Ectodermal cell (in vitro differentiated cells): ENCODE measurements around the gene ZMYM4.

Source experiments
- H3K27ac ChIP-seq: 2 replicates; pipeline ENCODE4 v1.7.0; 2013; ENCODE audit warnings: mild to moderate bottlenecking, low read depth, low read length; ENCODE audit not compliant: insufficient read depth, poor library complexity, severe bottlenecking
- H3K27me3 ChIP-seq: 2 replicates; pipeline ENCODE4 v1.7.0; 2013; ENCODE audit warnings: mild to moderate bottlenecking, low read length; ENCODE audit not compliant: insufficient read depth, control insufficient read depth, poor library complexity, severe bottlenecking
- H3K36me3 ChIP-seq: one replicate; pipeline ENCODE4 v1.7.0; 2013; ENCODE audit warnings: low read length; ENCODE audit not compliant: control insufficient read depth, insufficient read depth
- H3K4me1 ChIP-seq: one replicate; pipeline ENCODE4 v1.7.0; 2013; ENCODE audit warnings: low read length; ENCODE audit not compliant: control insufficient read depth, insufficient read depth
- H3K4me3 ChIP-seq: 2 replicates; pipeline ENCODE4 v1.7.0; 2013; ENCODE audit warnings: low read depth, low read length, control low read depth; ENCODE audit not compliant: insufficient read depth
- H3K9me3 ChIP-seq: 2 replicates; pipeline ENCODE4 v1.7.0; 2013; ENCODE audit warnings: mild to moderate bottlenecking, low read length, moderate library complexity; ENCODE audit not compliant: control insufficient read depth
- WGBS, 2 experiments: methylation state at CpG; one replicate each; pipeline ENCODE4 v1.1.7; 2013; ENCODE audit warnings: missing lambda C conversion rate in 2 of 2; 5-methylcytosine and 5-hydroxymethylcytosine counted together

ZMYM4 gene

GRCh38 chr1:35386959-35387358, 118.5 kb downstream of the ZMYM4 start:
- Histone ChIP-seq H3K4me3 (no peak overlapping the region), H3K4me1 (no peaks in the 10 kb centered on the region), H3K27ac (no peak overlapping the region), H3K36me3 (peaks cover 25% of the 10 kb centered on the region), H3K9me3 (no peaks in the 10 kb centered on the region), H3K27me3 (no peaks in the 10 kb centered on the region)
- WGBS, 2 experiments = 93 to 97% methylated on average over 5 to 6 of the region's 6 CpGs

GRCh38 chr1:35390600-35391494, 122.3 kb downstream of the ZMYM4 start:
- no peak overlapping the region for H3K27ac ChIP-seq
- 40 to 50% methylated on average over 10 of the region's 10 CpGs for WGBS, 2 experiments
- no peaks in the 10 kb centered on the region for H3K9me3 ChIP-seq
- no peak overlapping the region for H3K4me3 ChIP-seq
- no peaks in the 10 kb centered on the region for H3K4me1 ChIP-seq
- peaks cover 43% of the 10 kb centered on the region for H3K36me3 ChIP-seq
- no peaks in the 10 kb centered on the region for H3K27me3 ChIP-seq

DNA sequence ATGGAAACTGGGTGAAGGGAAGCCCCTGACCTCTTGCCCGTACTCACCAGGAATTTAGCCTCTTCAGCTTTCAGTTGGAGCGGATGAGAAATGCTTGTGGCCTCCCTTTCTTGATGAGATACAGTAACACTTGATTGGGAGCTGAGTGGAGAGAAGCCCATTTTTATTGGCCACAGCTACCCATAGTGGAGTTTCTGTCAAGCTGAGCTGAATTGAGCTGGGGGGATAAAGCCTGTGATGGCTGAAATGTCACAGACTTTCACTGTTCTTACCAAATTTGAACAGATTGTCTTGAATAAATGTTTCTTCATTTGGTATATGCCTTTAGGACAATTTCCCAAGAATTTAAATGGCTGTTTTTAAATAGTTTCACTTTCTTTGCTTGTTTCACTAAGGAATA, 125.9 kb downstream of the ZMYM4 start:
- no peaks in the 10 kb centered on the region for H3K4me1 ChIP-seq
- H3K4me3 ChIP-seq = no peak overlapping the region
- no peak overlapping the region for H3K27ac ChIP-seq
- no peaks in the 10 kb centered on the region for H3K9me3 ChIP-seq
- WGBS, 2 experiments = 89 to 94% methylated on average over 2 of the region's 2 CpGs
- peaks cover 43% of the 10 kb centered on the region for H3K36me3 ChIP-seq
- H3K27me3 ChIP-seq = no peaks in the 10 kb centered on the region

GRCh38 chr1:35398739-35399138, 130.2 kb downstream of the ZMYM4 start:
- H3K9me3 ChIP-seq = no peaks in the 10 kb centered on the region
- no peak overlapping the region for H3K4me3 ChIP-seq
- no peaks in the 10 kb centered on the region for H3K4me1 ChIP-seq
- no peaks in the 10 kb centered on the region for H3K27me3 ChIP-seq
- peaks cover 56% of the 10 kb centered on the region for H3K36me3 ChIP-seq
- no peak overlapping the region for H3K27ac ChIP-seq
- 94 to 97% methylated on average over 2 to 3 of the region's 3 CpGs for WGBS, 2 experiments

- no peak overlapping the region for H3K27ac ChIP-seq
- no peaks in the 10 kb centered on the region for H3K9me3 ChIP-seq
- H3K4me3 ChIP-seq = no peak overlapping the region
- H3K4me1 ChIP-seq = no peaks in the 10 kb centered on the region
- H3K27me3 ChIP-seq = no peaks in the 10 kb centered on the region
- H3K36me3 ChIP-seq = peaks cover 43% of the 10 kb centered on the region
Observed at GRCh38 chr1:35401049-35401448, 132.5 kb downstream of the ZMYM4 start.

- Histone ChIP-seq H3K4me3 (no peak overlapping the region), H3K4me1 (no peaks in the 10 kb centered on the region), H3K27ac (no peak overlapping the region), H3K27me3 (no peaks in the 10 kb centered on the region), H3K9me3 (peaks cover 4% of the 10 kb centered on the region), H3K36me3 (peaks cover 43% of the 10 kb centered on the region)
Observed at GRCh38 chr1:35406103-35406502, 137.6 kb downstream of the ZMYM4 start.

DNA sequence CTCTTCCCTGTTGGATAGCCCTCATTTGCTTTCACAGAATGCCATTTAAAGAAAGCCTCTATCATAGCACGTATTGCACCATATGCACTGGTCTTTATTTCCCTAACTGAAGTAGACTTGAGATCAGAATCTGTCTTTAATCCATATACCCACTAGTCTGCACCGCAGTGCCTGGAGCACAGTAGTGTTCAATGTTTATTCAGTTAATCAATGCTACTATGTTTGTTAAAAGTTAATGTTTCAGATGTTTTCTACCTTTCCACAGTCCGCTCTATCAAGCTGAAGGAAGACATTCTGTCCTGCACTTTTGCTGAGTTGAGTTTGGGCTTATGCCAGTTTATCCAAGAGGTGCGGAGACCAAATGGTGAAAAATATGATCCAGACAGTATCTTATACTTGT, 139.2 kb downstream of the ZMYM4 start:
- no peak overlapping the region for H3K27ac ChIP-seq
- peaks cover 4% of the 10 kb centered on the region for H3K9me3 ChIP-seq
- no peak overlapping the region for H3K4me3 ChIP-seq
- no peaks in the 10 kb centered on the region for H3K27me3 ChIP-seq
- H3K4me1 ChIP-seq = no peaks in the 10 kb centered on the region
- 97 to 100% methylated on average over 4 of the region's 4 CpGs for WGBS, 2 experiments
- H3K36me3 ChIP-seq = peaks cover 39% of the 10 kb centered on the region

- Histone ChIP-seq H3K4me1 (no peaks in the 10 kb centered on the region), H3K4me3 (no peak overlapping the region), H3K9me3 (peaks cover 4% of the 10 kb centered on the region), H3K36me3 (peaks cover 42% of the 10 kb centered on the region), H3K27me3 (no peaks in the 10 kb centered on the region), H3K27ac (no peak overlapping the region)
- 100% methylated on average over 1 of the region's 1 CpG; no CpG with 5 or more reads in 1 of the 2 experiments for WGBS, 2 experiments
Observed at GRCh38 chr1:35408925-35409324, 140.4 kb downstream of the ZMYM4 start.

GRCh38 chr1:35426097-35426586, 157.6 kb downstream of the ZMYM4 start:
- no peak overlapping the region for H3K27ac ChIP-seq
- no peaks in the 10 kb centered on the region for H3K9me3 ChIP-seq
- H3K27me3 ChIP-seq = no peaks in the 10 kb centered on the region
- WGBS, 2 experiments = 98% methylated on average over 2 of the region's 2 CpGs
- H3K4me3 ChIP-seq = no peak overlapping the region
- no peaks in the 10 kb centered on the region for H3K4me1 ChIP-seq
- H3K36me3 ChIP-seq = no peaks in the 10 kb centered on the region

- WGBS, 2 experiments = 93 to 96% methylated on average over 7 of the region's 7 CpGs
- Histone ChIP-seq H3K4me3 (no peak overlapping the region), H3K4me1 (no peaks in the 10 kb centered on the region), H3K9me3 (no peaks in the 10 kb centered on the region), H3K27ac (no peak overlapping the region), H3K27me3 (no peaks in the 10 kb centered on the region), H3K36me3 (no peaks in the 10 kb centered on the region)
Observed at GRCh38 chr1:35428360-35428759, 159.9 kb downstream of the ZMYM4 start.
